ENCODE results near the gene TTC3.
"Not testable (repeated sequence)": the region's sequence is repeated elsewhere in the genome, so short reads cannot be mapped to it uniquely, and the experiment has no call there.

The TTC3 gene, protein sequence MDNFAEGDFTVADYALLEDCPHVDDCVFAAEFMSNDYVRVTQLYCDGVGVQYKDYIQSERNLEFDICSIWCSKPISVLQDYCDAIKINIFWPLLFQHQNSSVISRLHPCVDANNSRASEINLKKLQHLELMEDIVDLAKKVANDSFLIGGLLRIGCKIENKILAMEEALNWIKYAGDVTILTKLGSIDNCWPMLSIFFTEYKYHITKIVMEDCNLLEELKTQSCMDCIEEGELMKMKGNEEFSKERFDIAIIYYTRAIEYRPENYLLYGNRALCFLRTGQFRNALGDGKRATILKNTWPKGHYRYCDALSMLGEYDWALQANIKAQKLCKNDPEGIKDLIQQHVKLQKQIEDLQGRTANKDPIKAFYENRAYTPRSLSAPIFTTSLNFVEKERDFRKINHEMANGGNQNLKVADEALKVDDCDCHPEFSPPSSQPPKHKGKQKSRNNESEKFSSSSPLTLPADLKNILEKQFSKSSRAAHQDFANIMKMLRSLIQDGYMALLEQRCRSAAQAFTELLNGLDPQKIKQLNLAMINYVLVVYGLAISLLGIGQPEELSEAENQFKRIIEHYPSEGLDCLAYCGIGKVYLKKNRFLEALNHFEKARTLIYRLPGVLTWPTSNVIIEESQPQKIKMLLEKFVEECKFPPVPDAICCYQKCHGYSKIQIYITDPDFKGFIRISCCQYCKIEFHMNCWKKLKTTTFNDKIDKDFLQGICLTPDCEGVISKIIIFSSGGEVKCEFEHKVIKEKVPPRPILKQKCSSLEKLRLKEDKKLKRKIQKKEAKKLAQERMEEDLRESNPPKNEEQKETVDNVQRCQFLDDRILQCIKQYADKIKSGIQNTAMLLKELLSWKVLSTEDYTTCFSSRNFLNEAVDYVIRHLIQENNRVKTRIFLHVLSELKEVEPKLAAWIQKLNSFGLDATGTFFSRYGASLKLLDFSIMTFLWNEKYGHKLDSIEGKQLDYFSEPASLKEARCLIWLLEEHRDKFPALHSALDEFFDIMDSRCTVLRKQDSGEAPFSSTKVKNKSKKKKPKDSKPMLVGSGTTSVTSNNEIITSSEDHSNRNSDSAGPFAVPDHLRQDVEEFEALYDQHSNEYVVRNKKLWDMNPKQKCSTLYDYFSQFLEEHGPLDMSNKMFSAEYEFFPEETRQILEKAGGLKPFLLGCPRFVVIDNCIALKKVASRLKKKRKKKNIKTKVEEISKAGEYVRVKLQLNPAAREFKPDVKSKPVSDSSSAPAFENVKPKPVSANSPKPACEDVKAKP (N-terminal part only)

DNA sequence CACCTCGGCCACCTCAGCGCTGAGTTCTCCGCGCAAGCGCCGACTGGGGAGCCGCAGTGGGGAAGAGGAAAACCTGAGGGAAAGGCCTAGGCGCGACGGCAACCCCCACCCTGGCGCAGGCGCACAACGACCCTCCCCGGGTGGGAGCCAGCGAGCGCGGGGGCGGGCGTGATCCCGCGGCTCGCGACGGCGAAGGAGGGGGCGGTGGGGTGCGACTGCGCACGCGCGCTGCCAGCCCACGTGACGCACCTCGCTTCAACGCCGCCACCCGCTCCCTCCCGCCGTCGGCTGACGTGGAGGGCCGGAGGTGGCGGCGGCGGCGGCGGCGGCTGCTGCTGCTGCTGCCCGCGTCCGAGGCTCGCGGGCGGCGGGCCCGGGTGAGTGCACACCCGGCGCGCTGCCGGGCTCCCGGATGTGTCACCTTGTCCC is at the start of gene TTC3, which contains the start of gene PIGP:
TSS of gene TTC3 (plus strand) at position 267 of the 429 bp plus-strand sequence. CDS start 14,004 bp downstream, outside the sequence.
TSS of gene PIGP (minus strand) at position 84 of the 429 bp plus-strand sequence. CDS start 556 bp downstream, outside the sequence.
- peak; percentile 94 for DNase-seq

DNA sequence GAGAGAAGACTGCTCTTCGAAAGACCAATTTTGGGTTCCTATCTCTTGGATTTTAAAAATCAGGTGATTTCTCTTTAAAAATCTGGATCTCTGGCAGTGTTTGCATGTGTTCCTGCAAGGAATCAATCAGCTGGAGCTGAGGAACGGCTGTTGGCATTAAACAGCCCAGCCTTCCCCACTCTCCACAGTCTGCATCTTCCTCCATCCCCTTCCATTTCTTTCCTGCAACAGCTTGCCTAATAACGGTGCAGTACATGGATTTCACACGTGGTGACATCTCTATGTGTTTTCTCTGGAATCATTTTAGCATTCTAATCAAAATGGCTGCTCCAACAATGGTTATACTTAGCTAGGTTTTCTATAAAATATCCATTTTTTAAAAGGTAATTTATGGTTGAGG is 46.6 kb upstream of the TTC3 start:
- DNase-seq = no peak

DNA sequence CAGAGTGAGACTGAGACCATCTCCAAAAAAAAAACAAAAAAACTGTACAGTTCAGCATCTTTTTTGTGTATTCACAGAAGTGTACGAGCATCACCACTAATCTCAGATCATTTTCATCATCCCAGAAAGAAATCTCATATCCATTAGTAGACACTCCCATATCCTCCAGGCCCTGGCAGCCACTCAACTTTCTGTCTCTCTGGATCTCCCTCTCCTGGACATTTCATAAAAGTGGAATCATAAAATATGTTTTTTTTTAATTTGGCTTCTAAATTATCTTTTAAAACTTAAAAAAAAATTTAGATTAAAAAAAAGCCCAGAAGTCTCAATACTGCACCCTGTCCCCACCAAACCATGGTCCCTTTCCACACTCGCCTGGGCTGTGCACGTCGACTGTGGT is 44.5 kb upstream of the TTC3 start:
- no peak for DNase-seq

DNA sequence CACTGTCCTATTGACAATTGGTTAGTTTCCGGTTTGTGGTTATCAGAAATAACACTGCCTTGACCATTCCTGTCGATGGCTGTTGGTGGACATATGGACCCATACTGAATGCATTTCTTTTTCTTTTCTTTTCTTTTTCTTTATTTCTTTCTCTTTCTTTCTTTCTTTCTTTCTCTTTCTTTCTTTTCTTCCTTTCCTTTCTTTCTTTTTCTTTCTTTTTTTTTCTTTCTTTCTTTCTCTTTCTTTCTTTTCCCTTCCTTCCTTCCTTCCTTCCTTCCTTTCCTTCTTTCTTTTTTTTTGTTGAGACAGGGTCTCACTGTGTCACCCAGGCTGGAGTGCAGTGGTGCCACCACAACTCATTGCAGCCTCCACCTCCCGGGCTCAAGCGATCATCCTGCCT is 42.2 kb upstream of the TTC3 start:
- DNase-seq = no peak

DNA sequence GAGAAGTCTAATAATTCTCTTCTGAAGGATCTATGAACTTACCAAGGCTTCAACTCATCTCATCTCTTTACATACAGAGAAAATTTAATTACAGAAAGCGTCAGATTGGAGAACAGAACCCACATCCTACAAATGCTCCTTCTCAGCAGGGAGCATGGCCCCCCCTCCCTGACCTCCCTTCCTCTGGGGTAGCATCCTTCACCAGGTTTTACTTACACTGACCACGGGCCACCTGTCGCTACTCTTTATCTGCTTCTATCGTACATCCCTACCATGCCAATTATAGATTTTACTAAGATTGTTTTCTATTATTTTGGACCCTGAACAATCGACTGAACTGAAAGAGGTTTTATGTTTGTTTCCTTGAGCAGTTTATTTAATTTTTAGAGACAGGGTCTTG is 40.8 kb upstream of the TTC3 start:
- no peak for DNase-seq

DNA sequence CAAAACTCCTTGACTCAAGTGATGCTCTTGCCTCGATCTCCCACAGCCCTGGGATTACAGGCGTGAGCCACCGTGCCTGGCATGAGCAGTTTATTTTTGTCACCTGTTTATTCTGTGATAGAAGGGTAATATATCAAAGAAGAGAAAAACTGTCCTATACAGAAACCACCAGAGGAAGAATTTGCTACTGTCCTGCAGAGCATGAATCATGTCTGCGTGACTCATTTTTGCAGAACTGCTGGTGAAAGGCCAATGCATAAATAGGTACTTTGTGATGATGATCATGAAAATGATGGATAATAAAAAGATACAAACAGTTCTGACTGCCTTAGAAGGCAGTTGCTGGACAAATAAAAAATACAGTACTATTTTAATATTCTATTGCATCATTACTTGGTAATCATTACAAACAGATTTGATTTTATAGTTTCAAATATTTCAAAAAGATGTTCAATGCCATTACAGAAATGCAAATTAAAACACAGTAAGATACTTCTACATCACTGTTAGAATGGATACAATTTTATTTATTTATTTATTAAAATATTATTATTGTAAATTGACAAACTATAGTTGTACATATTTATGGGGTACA is 40.1 kb upstream of the TTC3 start:
- DNase-seq = peak; percentile 8

DNA sequence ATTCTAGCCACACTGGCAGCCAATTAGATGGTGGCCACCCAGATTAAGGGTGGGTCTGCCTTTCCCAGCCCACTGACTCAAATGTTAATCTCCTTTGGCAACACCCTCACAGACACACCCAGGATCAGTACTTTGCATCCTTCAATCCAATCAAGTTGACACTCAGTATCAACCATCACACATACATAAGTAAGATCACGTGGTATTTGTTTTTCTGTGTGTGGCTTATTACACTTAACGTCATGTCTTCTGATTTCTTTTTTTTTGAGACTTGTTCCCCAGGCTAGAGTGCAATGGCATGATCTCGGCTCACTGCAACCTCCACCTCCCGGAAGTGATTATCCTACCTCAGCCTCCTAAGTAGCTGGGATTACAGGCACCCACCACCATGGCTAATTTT is 38.7 kb upstream of the TTC3 start:
- not testable (repeated sequence) for DNase-seq

DNA sequence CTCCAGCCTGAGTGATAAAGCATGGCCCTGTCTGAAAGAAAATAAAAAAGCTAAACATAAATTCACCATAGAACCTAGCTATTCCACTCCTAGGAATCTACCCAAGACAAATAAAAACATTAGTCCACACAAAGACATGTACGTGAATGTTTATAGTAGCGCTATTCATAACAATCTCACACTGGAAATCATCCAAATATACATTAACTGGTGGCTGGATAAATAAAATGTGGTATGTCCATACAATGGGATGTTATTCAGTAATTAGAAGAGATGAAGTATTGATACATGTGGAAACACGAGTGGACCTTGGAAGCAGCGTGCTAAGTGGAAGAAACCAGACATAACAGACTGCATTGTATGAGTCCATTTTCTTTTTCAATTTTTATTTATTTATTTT is 36.9 kb upstream of the TTC3 start:
- no peak for DNase-seq

DNA sequence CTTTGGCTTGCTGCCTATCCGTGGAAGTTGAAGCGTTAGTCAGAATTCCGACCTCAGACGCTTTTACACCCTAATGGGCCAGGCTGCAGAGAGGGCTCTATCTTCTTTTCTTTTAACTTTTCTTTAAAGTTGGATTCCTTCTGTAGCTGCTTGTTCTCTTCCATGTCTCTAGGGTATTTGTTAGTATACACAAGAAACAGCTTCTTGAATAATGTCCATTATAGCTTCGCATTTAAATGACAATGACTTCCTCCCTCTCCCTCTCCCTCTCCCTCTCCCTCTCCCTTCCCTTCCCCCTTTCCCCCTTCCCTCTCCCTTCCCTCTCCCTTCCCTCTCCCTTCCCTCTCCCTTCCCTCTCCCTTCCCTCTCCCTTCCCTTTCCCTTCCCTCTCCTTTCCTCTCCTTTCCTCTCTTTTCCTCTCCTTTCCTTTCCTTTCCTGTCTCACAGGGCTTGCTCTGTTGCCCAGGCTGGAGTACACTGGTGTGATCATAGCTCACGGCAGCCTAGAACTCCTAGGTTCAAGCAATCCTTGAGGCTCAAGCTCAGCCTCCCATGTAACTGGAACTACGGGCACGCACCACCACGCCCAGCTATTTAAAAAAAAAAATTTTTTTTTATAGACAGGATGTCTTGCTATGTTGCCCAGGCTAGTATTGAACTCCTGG is 33.5 kb upstream of the TTC3 start:
- DNase-seq = no peak

DNA sequence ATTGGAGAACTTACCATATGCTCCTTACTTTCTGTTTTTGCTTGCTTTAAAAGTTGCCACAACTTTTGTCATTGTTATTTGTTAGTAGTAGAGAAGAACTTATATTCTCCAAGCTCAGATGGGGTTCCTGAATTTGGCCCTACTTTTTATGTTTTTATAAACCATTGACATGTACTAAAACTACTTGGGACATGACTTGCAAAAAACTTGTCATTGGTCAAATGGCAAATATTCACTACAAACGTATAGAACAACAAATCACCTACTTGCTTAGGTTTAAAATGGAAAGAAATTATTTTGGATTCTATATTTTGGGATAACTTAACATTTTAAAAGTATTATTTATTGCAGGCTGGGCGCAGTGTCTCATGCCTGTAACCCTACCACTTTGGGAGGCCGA is 32.8 kb upstream of the TTC3 start:
- no peak for DNase-seq

DNA sequence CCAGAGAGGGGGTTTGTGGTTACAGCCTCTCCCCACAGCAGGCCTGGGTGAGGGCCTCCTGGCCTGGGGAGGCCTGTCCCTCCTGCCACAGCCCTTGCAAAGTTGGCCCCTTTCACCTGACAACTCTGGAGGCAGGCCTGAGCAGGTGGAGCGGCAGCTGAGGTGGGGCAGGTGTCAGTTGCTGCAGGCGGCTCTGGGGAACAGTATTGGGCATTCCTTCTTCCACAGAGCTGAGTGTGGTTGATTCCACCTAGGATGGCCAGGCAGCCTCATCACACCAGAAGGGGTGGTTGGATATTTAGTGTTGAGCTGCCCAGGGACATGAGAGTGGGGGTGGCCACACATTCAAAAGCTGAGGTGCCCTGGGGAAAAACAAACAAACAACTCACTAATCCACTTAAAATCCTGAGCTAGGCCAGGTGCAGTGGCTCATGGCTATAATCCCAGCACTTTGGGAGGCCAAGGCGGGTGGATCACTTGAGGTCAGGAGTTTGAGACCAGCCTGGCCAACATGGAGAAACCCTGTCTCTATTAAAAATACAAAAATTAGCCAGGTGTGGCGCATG is 31.3 kb upstream of the TTC3 start:
- DNase-seq = no peak

DNA sequence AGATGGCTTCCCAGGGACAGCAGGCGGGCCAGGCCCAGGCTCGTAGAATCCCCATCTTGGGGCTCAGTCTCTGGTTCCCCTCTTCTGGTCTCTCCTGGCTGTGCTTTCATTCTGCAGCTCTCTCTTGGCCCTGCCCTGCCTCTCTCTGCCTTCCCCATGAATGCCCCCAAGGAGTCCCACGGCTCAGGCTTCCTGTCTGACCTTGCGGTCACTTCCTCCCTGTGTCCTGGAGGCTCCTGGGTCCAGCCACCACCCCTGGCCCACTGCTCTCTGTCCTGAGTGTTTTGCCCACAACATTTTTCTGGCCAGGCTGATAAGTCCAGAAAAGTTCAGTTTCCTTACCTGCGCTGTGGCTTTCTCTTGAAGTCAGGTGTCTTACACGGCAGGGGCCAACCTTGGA is 29.2 kb upstream of the TTC3 start:
- no peak for DNase-seq

DNA sequence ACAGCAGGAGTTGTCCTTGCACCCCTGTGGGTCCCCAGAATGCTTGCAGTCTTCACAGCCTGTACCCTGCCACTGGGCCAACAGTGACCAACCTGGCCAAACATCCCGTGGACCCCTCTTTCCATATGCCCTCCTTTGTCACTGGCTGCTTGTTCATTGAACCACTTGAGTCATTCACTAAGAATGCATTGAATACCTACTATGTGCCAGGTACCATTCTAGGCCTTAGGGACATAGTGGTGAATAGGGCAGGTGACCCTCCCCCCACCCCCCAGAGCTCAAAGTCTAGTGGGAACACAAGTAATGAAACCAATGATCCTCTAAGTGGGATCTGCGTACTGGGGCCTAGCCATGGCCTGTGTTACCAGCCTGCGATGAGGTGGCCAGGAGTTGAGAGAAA is 28.4 kb upstream of the TTC3 start:
- DNase-seq = no peak

DNA sequence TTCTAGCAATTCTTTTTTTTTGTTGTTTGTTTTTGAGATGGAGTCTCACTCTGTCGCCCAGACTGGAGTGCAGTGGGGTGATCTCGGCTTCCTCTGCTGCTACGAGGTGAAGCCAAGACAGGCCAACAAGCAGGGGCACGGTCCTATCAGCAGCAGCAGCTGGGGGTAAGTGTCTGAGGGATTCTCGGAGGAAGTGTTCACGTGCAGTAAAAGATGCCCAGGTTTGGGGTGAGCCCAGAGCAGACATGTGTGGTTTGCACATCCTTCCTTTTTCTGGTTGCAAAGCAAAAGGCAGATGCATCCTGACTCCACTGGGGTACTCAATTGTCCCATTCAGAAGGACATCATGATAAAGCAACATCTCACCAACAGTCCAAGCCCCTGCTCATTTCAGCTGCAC is 27.9 kb upstream of the TTC3 start:
- DNase-seq = no peak

DNA sequence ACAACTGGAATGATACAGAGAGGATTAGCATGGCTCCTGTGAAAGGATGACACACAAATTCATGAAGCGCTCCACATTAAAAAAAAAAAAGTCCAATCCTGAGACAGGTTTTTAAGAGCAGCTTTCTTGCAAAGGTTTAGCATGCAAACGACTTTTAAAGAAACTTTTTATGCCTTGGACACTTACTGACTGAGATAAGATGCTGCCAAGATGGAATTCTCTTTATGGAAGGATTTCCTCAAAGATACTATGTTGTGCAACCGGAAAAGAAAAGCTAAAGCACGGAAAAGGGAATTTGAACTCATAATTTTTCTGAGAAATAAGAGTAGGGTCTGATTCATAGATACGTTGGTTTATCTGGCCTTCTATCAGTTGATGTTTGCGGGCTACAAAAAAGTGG is 27.5 kb upstream of the TTC3 start:
- DNase-seq = no peak

DNA sequence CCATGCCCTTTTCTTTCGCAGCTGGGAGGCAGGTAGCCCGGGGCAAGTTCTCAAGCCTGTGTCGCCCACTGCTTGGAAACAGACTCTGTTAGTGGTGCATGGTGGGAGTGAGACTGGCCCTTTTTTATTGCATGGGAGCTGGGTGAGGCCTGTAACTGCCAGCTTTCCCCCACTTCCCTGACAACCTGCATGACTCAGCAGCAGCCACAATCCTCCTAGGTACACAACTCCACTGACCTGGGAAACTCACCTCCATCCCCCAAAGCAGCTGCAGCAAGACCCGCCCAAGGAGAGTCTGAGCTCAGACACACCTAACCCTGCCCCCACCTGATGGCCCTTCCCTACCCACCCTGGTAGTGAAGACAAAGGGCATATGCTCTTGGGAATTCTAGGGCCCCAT is 26.0 kb upstream of the TTC3 start:
- no peak for DNase-seq

DNA sequence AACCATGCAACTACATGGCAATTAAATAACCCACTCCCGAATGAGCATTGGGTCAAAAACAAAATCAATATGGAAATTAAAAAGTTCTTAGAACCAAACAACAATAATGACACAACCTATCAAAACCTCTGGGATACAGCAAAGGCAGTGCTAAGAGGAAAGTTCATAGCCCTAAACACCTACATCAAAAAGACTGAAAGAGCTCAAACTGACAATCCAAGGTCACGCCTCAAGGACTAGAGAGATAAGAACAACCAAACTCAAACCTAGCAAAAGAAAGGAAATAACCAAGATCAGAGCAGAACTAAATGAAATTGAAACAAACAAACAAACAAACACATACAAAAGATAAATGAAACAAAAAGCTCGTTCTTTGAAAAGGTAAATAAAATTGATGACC is 23.3 kb upstream of the TTC3 start:
- not testable (repeated sequence) for DNase-seq

DNA sequence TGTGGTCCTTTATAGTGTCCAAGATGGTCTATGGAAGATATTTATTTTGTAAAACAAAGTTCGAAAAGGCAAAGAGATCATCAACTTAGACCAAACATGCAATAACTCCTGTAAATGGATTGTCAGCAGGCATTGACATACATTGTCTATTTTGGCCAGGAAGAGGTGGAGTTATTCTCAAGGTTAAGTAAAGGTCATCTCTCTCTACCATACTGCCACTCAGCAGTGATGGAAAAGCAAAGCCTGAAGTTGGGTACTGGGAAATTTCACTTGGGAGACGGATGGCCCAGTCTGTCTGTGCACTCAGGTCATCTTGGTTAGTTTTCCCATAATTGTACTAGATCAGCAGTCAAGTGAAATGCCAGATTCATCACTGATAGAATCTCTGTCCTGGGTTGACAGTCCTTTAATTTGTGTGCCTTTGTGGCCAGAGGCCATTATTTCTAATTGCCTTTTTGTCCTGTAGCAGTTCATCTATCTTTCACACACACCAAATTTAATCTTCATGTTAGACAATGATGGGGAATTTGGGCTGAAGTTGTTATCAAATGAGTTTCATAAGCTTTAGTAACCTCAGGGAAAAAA is 17.7 kb upstream of the TTC3 start:
- no peak for DNase-seq

DNA sequence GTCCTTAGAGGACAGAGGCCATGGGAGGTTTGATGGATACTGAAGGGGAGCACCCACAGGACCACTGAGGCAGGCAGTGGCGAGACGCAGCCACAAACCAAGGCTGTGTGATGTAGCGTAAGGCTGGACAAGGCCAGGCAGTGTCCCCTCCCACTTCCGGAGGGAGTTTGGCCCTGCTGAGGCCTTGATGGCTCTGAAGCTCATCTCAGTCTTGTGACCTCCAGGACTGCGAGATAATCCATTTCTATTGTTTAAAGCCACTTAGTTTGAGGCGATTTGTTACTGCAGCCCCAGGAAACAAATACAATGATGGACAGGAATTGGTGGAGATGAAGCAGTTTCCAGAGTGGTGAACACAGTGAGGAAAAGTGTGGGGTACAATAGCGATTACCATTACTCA is 15.4 kb upstream of the TTC3 start:
- no peak for DNase-seq

DNA sequence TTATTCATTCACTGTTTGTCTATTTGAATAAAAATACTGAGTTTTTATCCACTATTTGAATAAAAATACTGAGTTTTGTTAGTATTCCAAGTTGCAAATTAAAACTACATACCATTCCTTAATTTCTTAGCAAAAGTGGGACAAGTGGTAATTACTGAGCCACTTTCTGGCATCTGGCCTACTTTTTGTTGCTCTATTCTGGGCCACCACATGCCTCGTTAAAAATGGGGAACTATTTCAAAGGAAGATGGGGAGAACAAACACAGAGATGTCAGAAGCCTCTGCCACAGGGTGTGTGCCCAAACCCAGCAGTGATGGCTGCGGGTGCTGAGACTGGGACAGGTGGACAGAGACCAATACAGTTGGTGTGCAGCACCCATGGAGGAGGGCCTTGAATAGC is 14.8 kb upstream of the TTC3 start:
- no peak for DNase-seq

DNA sequence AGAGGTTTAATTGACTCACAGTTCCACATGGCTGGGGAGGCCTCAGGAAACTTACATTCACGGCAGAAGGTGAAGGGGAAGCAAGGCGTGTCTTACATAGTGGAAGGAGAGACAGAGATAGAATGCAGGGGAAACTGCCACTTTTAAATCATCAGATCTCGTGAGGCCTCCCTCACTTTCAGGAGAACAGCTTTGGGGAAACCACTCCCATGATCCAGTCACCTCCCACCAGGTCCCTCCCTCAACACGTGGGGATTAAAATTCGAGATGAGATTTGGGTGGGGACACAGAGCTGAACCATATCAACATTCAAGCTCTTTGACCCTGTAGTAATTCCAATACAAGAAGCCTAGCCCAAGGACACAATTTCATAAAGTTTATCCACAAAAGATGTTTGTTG is 13.9 kb upstream of the TTC3 start:
- no peak for DNase-seq
